Measurements from ENCODE around the gene GAK.
"Not testable (repeated sequence)": the region's sequence is repeated elsewhere in the genome, so short reads cannot be mapped to it uniquely, and the experiment has no call there.

The GAK gene

GRCh38 chr4:931960-932712 is at the start of gene GAK, which contains the start of gene TMEM175:
TSS of gene GAK (minus strand) at chr4:932316. CDS start at chr4:932187, 129 bp downstream.
TSS of gene TMEM175 (plus strand) at chr4:932460. CDS start at chr4:947740, 15,280 bp downstream.
- no peak for TF ChIP-seq CTCF (conservative IDR thresholded peaks at IDR 0.05; ENCODE audit: low read depth)
- ChIA-PET POLR2A (ENCODE audit: low non-redundant PET) (interaction anchor here (0.7 kb wide), 1 partner anchor 152 kb away, joined by 5 read pairs; no protein-coding TSS in a partner anchor), CTCF (no interaction called here)
- DNase-seq (ENCODE audit: low spot score) = peak; percentile 97
- H3K27ac ChIP-seq = peak within 1 kb of the TSS; percentile 79

- H3K27ac ChIP-seq = peak overlapping the region; percentile 77
- POLR2A ChIA-PET (ENCODE audit: low non-redundant PET) = no interaction called here
Measured at GRCh38 chr4:978957-979701, 47.0 kb upstream of the GAK start.

GRCh38 chr4:976016-976415 is 43.9 kb upstream of the GAK start:
- POLR2A ChIA-PET (ENCODE audit: low non-redundant PET); DNase-seq (ENCODE audit: low spot score); H3K27ac ChIP-seq; CTCF ChIA-PET: not testable (repeated sequence)

More at GRCh38 chr4:978957-979701, 47.0 kb upstream of the GAK start:
- no peak for DNase-seq (ENCODE audit: low spot score)
- TF ChIP-seq CTCF (conservative IDR thresholded peaks at IDR 0.05; ENCODE audit: low read depth) = no peak
- CTCF ChIA-PET = interaction anchor here (0.5 kb wide), 1 partner anchor 295 kb away, joined by 3 read pairs; no protein-coding TSS in a partner anchor

GRCh38 chr4:974668-975067 is 42.6 kb upstream of the GAK start:
- ChIA-PET POLR2A (ENCODE audit: low non-redundant PET) (no interaction called here), CTCF (no interaction called here)
- DNase-seq (ENCODE audit: low spot score) = no peak
- H3K27ac ChIP-seq = 0 out of 2 replicates have a peak overlapping the region, but pooled peaks have one; percentile 11
- TF ChIP-seq CTCF (conservative IDR thresholded peaks at IDR 0.05; ENCODE audit: low read depth) = no peak

GRCh38 chr4:973431-974397 is 41.6 kb upstream of the GAK start, which contains the start of gene DGKQ:
TSS of gene DGKQ (minus strand) at chr4:973569. CDS start at chr4:973482, 87 bp downstream.
- ChIA-PET CTCF (no interaction called here), POLR2A (ENCODE audit: low non-redundant PET) (no interaction called here)
- no peak for TF ChIP-seq CTCF (conservative IDR thresholded peaks at IDR 0.05; ENCODE audit: low read depth)
- H3K27ac ChIP-seq = peak within 1 kb of the TSS; percentile 49
- peak; percentile 87 for DNase-seq (ENCODE audit: low spot score)

- H3K27ac ChIP-seq = peak overlapping the region; percentile 49
- peak; percentile 44 for DNase-seq (ENCODE audit: low spot score)
- TF ChIP-seq CTCF (conservative IDR thresholded peaks at IDR 0.05; ENCODE audit: low read depth) = no peak
- POLR2A ChIA-PET (ENCODE audit: low non-redundant PET) = no interaction called here
- CTCF ChIA-PET = no interaction called here
Measured at GRCh38 chr4:972651-973424, 40.7 kb upstream of the GAK start.
